IMR-90 (cell line): Measurements from ENCODE around the gene CNTN4. TPM values are rescaled to one million over a fixed set of nuclear protein-coding genes. Genes with fewer than 3 reads are reported as not detected.

Experiments
- ATAC-seq: fragments of 200-7000 bp; cut with Tn5 transposase; 2 replicates; pipeline ENCODE4 v1.9.1; 2020; ENCODE audit warnings: low read depth, mild to moderate bottlenecking, moderate library complexity
- BruUV-seq: library from RNA; stranded (reverse); fragments of 400-500 nt; replicated peaks from 2 replicates; lab custom pipeline; 2021; lab: Mats Ljungman, UMichigan
- CTCF ChIA-PET: fragments of 300-600 bp; formaldehyde crosslinking; extraction: SDS; loops from one replicate; lab custom pipeline; 2021; ENCODE audit warnings: antibody characterized with exemption; lab: Yijun Ruan, JAX
- POLR2A ChIA-PET: fragments of 300-600 bp; sonication (Branson Sonifier 250); formaldehyde crosslinking; loops from one replicate; lab custom pipeline; 2022; ENCODE audit warnings: antibody characterized with exemption; ENCODE audit not compliant: unreplicated experiment; lab: Charles Lee
- DNase-seq: peaks from one replicate; pipeline ENCODE4 v3.0.0; 2013
- H2AFZ ChIP-seq: replicated peaks from 2 replicates; pipeline ENCODE3; 2013; ENCODE audit warnings: low read length, mild to moderate bottlenecking; ENCODE audit not compliant: poor library complexity
- H2AK5ac ChIP-seq: 2 replicates; pipeline ENCODE4 v1.6.1; 2013; ENCODE audit warnings: low read depth, low read length, inconsistent platforms
- H2AK9ac ChIP-seq: replicated peaks from 2 replicates; pipeline ENCODE3; 2013; ENCODE audit warnings: mild to moderate bottlenecking, low read depth, low read length, moderate library complexity; ENCODE audit not compliant: poor library complexity
- H2BK120ac ChIP-seq: 2 replicates; pipeline ENCODE4 v1.6.1; 2013; ENCODE audit warnings: low read depth, low read length, inconsistent platforms
- H2BK15ac ChIP-seq: 3 replicates; pipeline ENCODE4 v1.6.1; 2013; ENCODE audit warnings: low read depth, low read length, inconsistent platforms
- H2BK20ac ChIP-seq: 2 replicates; pipeline ENCODE4 v1.6.1; 2013; ENCODE audit warnings: low read depth, mild to moderate bottlenecking, inconsistent platforms, low read length, moderate library complexity
- H2BK5ac ChIP-seq: 2 replicates; pipeline ENCODE4 v1.6.1; 2013; ENCODE audit warnings: mild to moderate bottlenecking, low read depth, low read length, inconsistent platforms; ENCODE audit not compliant: poor library complexity, severe bottlenecking
- H3K14ac ChIP-seq: replicated peaks from 2 replicates; pipeline ENCODE4 v1.6.1; 2013; ENCODE audit warnings: low read depth, low read length, inconsistent platforms
- H3K18ac ChIP-seq: 2 replicates; pipeline ENCODE4 v1.6.1; 2013; ENCODE audit warnings: low read depth, low read length, control low read depth
- H3K23ac ChIP-seq: 2 replicates; pipeline ENCODE4 v1.6.1; 2013; ENCODE audit warnings: low read depth, low read length, inconsistent platforms
- H3K27ac ChIP-seq: 2 replicates; pipeline ENCODE4 v1.5.1; 2013; ENCODE audit warnings: mild to moderate bottlenecking, control low read depth, low read length; ENCODE audit not compliant: insufficient read depth
- H3K27me3 ChIP-seq: 2 replicates; pipeline ENCODE4 v1.6.1; 2013; ENCODE audit warnings: low read length; ENCODE audit not compliant: control insufficient read depth, insufficient read depth
- H3K36me3 ChIP-seq: 2 replicates; pipeline ENCODE4 v1.6.1; 2013; ENCODE audit warnings: low read length, mixed read lengths; ENCODE audit not compliant: control insufficient read depth, insufficient read depth
- H3K4ac ChIP-seq: 2 replicates; pipeline ENCODE4 v1.6.1; 2013; ENCODE audit warnings: low read depth, low read length, inconsistent platforms
- H3K4me1 ChIP-seq: 2 replicates; pipeline ENCODE4 v1.6.1; 2013; ENCODE audit warnings: low read length, mixed read lengths; ENCODE audit not compliant: control insufficient read depth, insufficient read depth
- H3K4me2 ChIP-seq: 2 replicates; pipeline ENCODE4 v1.6.1; 2013; ENCODE audit warnings: low read depth, mild to moderate bottlenecking, control low read depth, low read length, moderate library complexity
- H3K4me3 ChIP-seq: 2 replicates; pipeline ENCODE4 v1.5.1; 2013; ENCODE audit warnings: low read depth, mild to moderate bottlenecking, control low read depth, low read length, moderate library complexity; ENCODE audit not compliant: insufficient read depth
- H3K56ac ChIP-seq: 2 replicates; pipeline ENCODE4 v1.6.1; 2013; ENCODE audit warnings: low read length, inconsistent platforms; ENCODE audit not compliant: insufficient read depth; ENCODE audit errors: extremely low read depth
- H3K79me1 ChIP-seq, 2 experiments: 2 replicates each; pipeline ENCODE4 v1.6.1; 2013; ENCODE audit warnings: low read length in 2 of 2, inconsistent platforms in 1 of 2, low read depth in 1 of 2
- H3K9ac ChIP-seq: 2 replicates; pipeline ENCODE4 v1.6.1; 2013; ENCODE audit warnings: low read depth, low read length, control low read depth
- H3K9me1 ChIP-seq: 2 replicates; pipeline ENCODE4 v1.6.1; 2013; ENCODE audit warnings: low read length, inconsistent platforms; ENCODE audit not compliant: insufficient read depth
- H3K9me3 ChIP-seq: 2 replicates; pipeline ENCODE4 v1.6.1; 2013; ENCODE audit warnings: low read length; ENCODE audit not compliant: control insufficient read depth, insufficient read depth
- H4K20me1 ChIP-seq: 2 replicates; pipeline ENCODE4 v1.6.1; 2013; ENCODE audit warnings: low read length, inconsistent platforms; ENCODE audit not compliant: insufficient read depth
- H4K5ac ChIP-seq: 2 replicates; pipeline ENCODE4 v1.6.1; 2013; ENCODE audit warnings: mild to moderate bottlenecking, low read depth, low read length, control low read depth
- H4K8ac ChIP-seq, 2 experiments: 2 replicates each; pipeline ENCODE4 v1.6.1; 2013; ENCODE audit warnings: low read depth in 2 of 2, low read length in 2 of 2, control low read depth in 1 of 2, inconsistent platforms in 1 of 2
- H4K91ac ChIP-seq: 2 replicates; pipeline ENCODE4 v1.6.1; 2013; ENCODE audit warnings: low read depth, low read length, inconsistent platforms; ENCODE audit not compliant: insufficient read depth
- CEBPB ChIP-seq: IDR thresholded peaks from 2 replicates; pipeline ENCODE4 v1.6.1; 2012; ENCODE audit warnings: low read depth, low read length, improper control_type of control experiment
- CHD1 ChIP-seq: IDR thresholded peaks from 2 replicates; pipeline ENCODE4 v1.6.1; 2012; ENCODE audit warnings: low read depth, low read length, improper control_type of control experiment
- FOS ChIP-seq: fragments of 150-350 bp; IDR thresholded peaks from 2 replicates; pipeline ENCODE4 v1.6.1; 2016; ENCODE audit warnings: low read depth, low read length
- NFE2L2 ChIP-seq: fragments of 150-350 bp; IDR thresholded peaks from 2 replicates; pipeline ENCODE4 v1.6.1; 2016; ENCODE audit warnings: low read depth, mild to moderate bottlenecking, low read length
- SMC3 ChIP-seq: fragments of 150-350 bp; IDR thresholded peaks from 2 replicates; pipeline ENCODE4 v1.6.1; 2016; ENCODE audit warnings: low read depth, mild to moderate bottlenecking, antibody characterized with exemption, low read length, moderate library complexity
- USF2 ChIP-seq: fragments of 150-350 bp; IDR thresholded peaks from 2 replicates; pipeline ENCODE4 v1.6.1; 2017; ENCODE audit warnings: mild to moderate bottlenecking, antibody characterized with exemption, low read length, low read depth
- WGBS, 2 experiments: methylation state at CpG; one replicate each; pipeline versions ENCODE4 v1.1.5 to v1.1.7; 2013; ENCODE audit warnings: missing lambda C conversion rate in 2 of 2; ENCODE audit not compliant: insufficient read length in 1 of 2; ENCODE audit errors: extremely low coverage in 2 of 2; 5-methylcytosine and 5-hydroxymethylcytosine counted together
- dilution Hi-C: fragments of 300-500 bp; cut with HindIII; formaldehyde crosslinking; loops from one replicate; pipeline ENCODE4 v1.14.3; 2018; ENCODE audit warnings: low sequenced_read_pairs; ENCODE audit not compliant: unreplicated experiment
- in situ Hi-C: fragments of 300-500 bp; cut with MboI; formaldehyde crosslinking; loops from 3 replicates; pipeline ENCODE4 v1.14.3; 2019; ENCODE audit warnings: low sequenced_read_pairs, inconsistent platforms, mixed read lengths
- intact Hi-C: fragments of 100-400 bp; cut with micrococcal nuclease; formaldehyde crosslinking; loops from 2 replicates; pipeline ENCODE4 v1.10.0; 2022
- polyA plus RNA-seq, 3 experiments: library from polyadenylated mRNA; depleted of rRNA; stranded (reverse); fragments of >200 nt; gene quantifications; 2 replicates each; pipeline ENCODE4 v1.2.3, GENCODE V29; 2012; ENCODE audit warnings: low replicate concordance in 1 of 3
- total RNA-seq: library from RNA; depleted of rRNA; stranded (reverse); fragments of >200 nt; gene quantifications from 2 replicates; pipeline ENCODE4 v1.2.3, GENCODE V29; 2012

The CNTN4 gene
- total and polyA plus RNA-seq, 2 of the 4 experiments (the other 2 are of a cell fraction): under 0.01 TPM; not detected in 1

GRCh38 chr3:2784627-2785026 lies 686.0 kb downstream of the CNTN4 start:
- H3K18ac ChIP-seq: no peak overlapping the region
- no peak overlapping the region for H3K4me3 ChIP-seq
- no peaks in the 10 kb centered on the region for H3K9me1 ChIP-seq
- H3K79me1 ChIP-seq: no peaks in the 10 kb centered on the region
- no peak overlapping the region for H3K4me2 ChIP-seq
- no peaks in the 10 kb centered on the region for H4K20me1 ChIP-seq
- H2BK5ac ChIP-seq: no peak overlapping the region
- no peak overlapping the region for H2BK15ac ChIP-seq
- no peak overlapping the region for H4K5ac ChIP-seq
- BruUV-seq: no TSS peak
- no peak overlapping the region for H2AFZ ChIP-seq
- no peak overlapping the region for H4K8ac ChIP-seq
- no peak overlapping the region for H2BK20ac ChIP-seq
- H3K36me3 ChIP-seq: no peaks in the 10 kb centered on the region
- H3K14ac ChIP-seq: no peak overlapping the region
- H2AK9ac ChIP-seq: no peak overlapping the region
- CTCF ChIA-PET: no interaction called here
- peaks cover 6% of the 10 kb centered on the region for H3K9me3 ChIP-seq
- H3K9ac ChIP-seq: no peak overlapping the region
- no CpG with 5 or more reads among the region's 2 CpGs for WGBS, 2 experiments
- H2AK5ac ChIP-seq: no peak overlapping the region
- in situ Hi-C loops: no loop called here
- no peak overlapping the region for H3K27ac ChIP-seq
- no peak overlapping the region for H4K91ac ChIP-seq
- DNase-seq (no peak), ATAC-seq (no peak)
- TF ChIP-seq SMC3 (no peak), FOS (no peak), CEBPB (no peak), CHD1 (no peak), USF2 (no peak), NFE2L2 (no peak)
- intact Hi-C loops: no loop called here
- dilution Hi-C loops: no loop called here
- H3K27me3 ChIP-seq: no peaks in the 10 kb centered on the region
- POLR2A ChIA-PET: no interaction called here
- no peak overlapping the region for H3K23ac ChIP-seq
- H2BK120ac ChIP-seq: no peak overlapping the region
- H3K4ac ChIP-seq: no peak overlapping the region
- H3K4me1 ChIP-seq: no peaks in the 10 kb centered on the region
- no peak overlapping the region for H3K56ac ChIP-seq
